Activated CD4-positive, alpha-beta T cell treated with anti-CD3 and anti-CD28 coated beads, Interleukin-2, amount 50 U/mL, for 4 hours (primary cell): ENCODE data around the gene ITGAE.

Experiments used
- DNase-seq, 2 experiments: peaks; one replicate each; pipeline ENCODE4 v3.0.0-alpha.2; 2020

ITGAE gene

GRCh38 chr17:3818786-3819185, 17.8 kb upstream of the ITGAE start:
- DNase-seq = no peak

- DNase-seq = no peak
Observed at GRCh38 chr17:3817851-3818605, 17.0 kb upstream of the ITGAE start.

- DNase-seq = no peak
Observed at GRCh38 chr17:3815925-3816324, 14.9 kb upstream of the ITGAE start.

- DNase-seq = no peak
Observed at GRCh38 chr17:3815122-3815521, 14.1 kb upstream of the ITGAE start.

GRCh38 chr17:3814361-3814760, 13.4 kb upstream of the ITGAE start:
- no peak for DNase-seq

- no peak for DNase-seq
Observed at GRCh38 chr17:3813171-3813570, 12.2 kb upstream of the ITGAE start.

- no peak for DNase-seq
Observed at GRCh38 chr17:3812771-3813170, 11.8 kb upstream of the ITGAE start.

- DNase-seq = no peak
Observed at GRCh38 chr17:3812284-3812683, 11.3 kb upstream of the ITGAE start.

- no peak for DNase-seq
Observed at GRCh38 chr17:3810019-3810418, 9.0 kb upstream of the ITGAE start.

- DNase-seq = no peak
Observed at GRCh38 chr17:3809135-3809534, 8.1 kb upstream of the ITGAE start.

GRCh38 chr17:3808701-3809100, 7.7 kb upstream of the ITGAE start:
- no peak for DNase-seq

- no peak for DNase-seq
Observed at GRCh38 chr17:3805581-3805980, 4.6 kb upstream of the ITGAE start.

GRCh38 chr17:3804503-3804931, 3.5 kb upstream of the ITGAE start:
- no peak for DNase-seq

GRCh38 chr17:3803308-3803640, 2.3 kb upstream of the ITGAE start:
- no peak for DNase-seq

- DNase-seq = no peak
Observed at GRCh38 chr17:3802461-3803307, 1.7 kb upstream of the ITGAE start.

GRCh38 chr17:3801792-3802191, 804 bp upstream of the ITGAE start:
- no peak for DNase-seq

GRCh38 chr17:3801347-3801746, 359 bp upstream of the ITGAE start:
- no peak for DNase-seq

- no peak for DNase-seq
Observed at GRCh38 chr17:3799181-3799945, 1.6 kb downstream of the ITGAE start.

- DNase-seq = no peak
Observed at GRCh38 chr17:3798273-3799180, 2.5 kb downstream of the ITGAE start.

GRCh38 chr17:3796822-3797170, 4.2 kb downstream of the ITGAE start:
- peak in 1 of 2 experiments; percentile 21 for DNase-seq

GRCh38 chr17:3796110-3796821, 4.7 kb downstream of the ITGAE start:
- DNase-seq = peak; percentile 60 to 62
